Kidney epithelial cell (primary cell): Measurements from ENCODE around the gene PGS1. TPM values are rescaled to one million over a fixed set of nuclear protein-coding genes. Genes with fewer than 3 reads are reported as not detected.

ENCODE experiments used
- DNase-seq: peaks from one replicate; pipeline ENCODE4 v3.0.0-alpha.2; 2010; ENCODE audit warnings: low read depth
- H3K27me3 ChIP-seq: 2 replicates; pipeline ENCODE4 v1.6.0; 2011; ENCODE audit warnings: low read length; ENCODE audit not compliant: control insufficient read depth, insufficient read depth
- H3K36me3 ChIP-seq: 2 replicates; pipeline ENCODE4 v1.5.1; 2011; ENCODE audit warnings: low read length; ENCODE audit not compliant: control insufficient read depth, insufficient read depth
- H3K4me3 ChIP-seq: 2 replicates; pipeline ENCODE4 v1.5.1; 2011; ENCODE audit warnings: low read depth, mild to moderate bottlenecking, control low read depth, low read length
- CTCF ChIP-seq: IDR thresholded peaks from 2 replicates; pipeline ENCODE4 v1.5.1; 2011; ENCODE audit warnings: mild to moderate bottlenecking, moderate library complexity, low read length, control low read depth, inconsistent platforms; ENCODE audit not compliant: insufficient read depth, poor library complexity, severe bottlenecking
- total RNA-seq: library from RNA; depleted of rRNA; stranded (reverse); fragments of >200 nt; gene quantifications from 2 replicates; pipeline ENCODE4 v1.2.3, GENCODE V29; 2015

The PGS1 gene
- total RNA-seq, 1 donor from 2014 or later, result 34.5 TPM

DNA sequence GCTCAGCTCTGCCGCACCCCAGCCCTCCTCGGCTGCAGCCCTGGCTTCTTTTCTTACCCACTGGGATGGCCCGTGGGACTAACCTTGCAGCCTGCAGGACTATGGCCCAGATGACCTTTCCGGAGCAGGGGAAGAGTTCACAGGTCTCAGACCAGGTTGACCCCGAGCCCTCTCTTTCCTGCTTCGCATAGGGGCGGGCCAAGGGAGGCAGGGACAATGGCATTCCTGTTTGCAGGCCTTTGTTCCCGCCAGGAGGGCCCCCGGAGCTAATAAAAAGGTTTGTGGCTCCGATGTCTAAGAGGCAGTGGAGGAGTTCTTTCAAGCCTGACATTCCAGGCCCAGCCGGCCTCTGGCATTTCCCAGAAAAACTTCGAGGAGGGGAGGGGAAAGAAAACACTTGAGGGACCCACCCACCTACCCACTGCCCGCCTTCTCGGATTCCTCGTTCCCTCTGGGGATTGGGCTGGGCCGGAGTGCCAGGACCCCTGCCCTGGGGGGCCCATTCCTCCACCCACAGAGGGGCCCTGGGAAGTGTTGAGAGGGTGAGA lies 12.8 kb upstream of the PGS1 start:
- no peaks in the 10 kb centered on the region for H3K27me3 ChIP-seq
- no peak for DNase-seq
- no peaks in the 10 kb centered on the region for H3K36me3 ChIP-seq
- TF ChIP-seq CTCF, result no peak
- no peak overlapping the region for H3K4me3 ChIP-seq

DNA sequence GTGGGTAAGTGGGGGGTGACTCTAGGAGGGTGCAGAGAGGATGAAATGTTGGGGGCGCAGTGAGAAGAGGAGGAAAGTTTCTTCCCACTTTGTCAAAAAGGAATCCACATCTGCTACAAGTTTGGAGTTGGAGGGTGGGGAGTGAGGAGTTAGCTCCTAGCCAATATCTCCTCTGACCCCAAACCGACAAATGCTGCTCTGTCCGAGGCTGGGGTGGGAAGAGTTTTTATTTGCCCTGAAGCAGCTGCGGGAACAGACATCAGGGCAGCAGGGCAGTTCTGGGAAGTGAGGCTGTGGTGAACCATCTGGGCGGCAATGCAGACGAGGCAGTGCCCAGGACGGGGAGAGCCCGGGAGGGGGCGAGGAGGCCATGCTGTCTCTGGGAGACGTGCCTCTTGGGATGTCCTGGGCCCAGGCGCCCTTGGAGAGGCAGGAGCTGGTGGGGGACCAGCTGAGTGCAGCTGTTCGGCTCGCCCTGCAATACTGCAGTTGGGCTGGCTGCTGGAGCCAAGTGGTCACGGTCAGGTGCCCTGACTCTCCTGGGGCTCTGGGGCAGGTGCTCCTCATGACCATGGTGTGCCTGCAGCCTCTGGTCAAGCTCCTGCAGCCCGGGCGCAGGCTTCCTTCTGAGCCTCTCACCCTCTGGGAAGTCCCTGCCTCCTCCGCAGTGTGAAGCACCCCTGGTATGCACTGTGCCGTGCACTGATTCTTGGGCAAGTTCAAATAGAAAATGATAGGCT lies 12.2 kb upstream of the PGS1 start:
- DNase-seq, result no peak
- TF ChIP-seq CTCF, result no peak

DNA sequence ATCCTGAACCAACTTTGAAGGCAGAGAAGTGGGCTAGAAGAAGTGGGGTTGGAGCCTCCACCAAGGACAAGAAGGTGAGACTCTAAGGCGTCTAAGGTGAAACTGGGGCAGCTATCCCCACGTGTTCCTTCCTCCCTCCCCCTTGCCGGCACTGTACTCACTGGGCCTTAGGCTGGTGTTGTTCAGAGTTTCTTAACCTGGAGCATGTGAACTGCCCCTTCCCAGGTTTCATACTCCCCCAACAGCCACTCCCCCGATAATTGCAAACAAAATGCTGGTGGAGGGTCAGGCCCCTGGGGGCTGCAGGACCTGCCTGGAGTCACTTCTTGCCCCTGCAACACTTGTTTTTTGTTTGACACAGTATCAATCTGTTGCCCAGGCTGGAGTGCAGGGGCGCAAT lies 11.3 kb upstream of the PGS1 start:
- TF ChIP-seq CTCF, result no peak
- Histone ChIP-seq H3K27me3 (no peaks in the 10 kb centered on the region), H3K4me3 (no peak overlapping the region), H3K36me3 (no peaks in the 10 kb centered on the region)
- no peak for DNase-seq

More for the DNA sequence above, 12.2 kb upstream of the PGS1 start:
- Histone ChIP-seq H3K4me3 (no peak overlapping the region), H3K36me3 (no peaks in the 10 kb centered on the region), H3K27me3 (no peaks in the 10 kb centered on the region)

GRCh38 chr17:78368348-78368747 lies 10.1 kb upstream of the PGS1 start:
- H3K27me3 ChIP-seq, result no peaks in the 10 kb centered on the region
- H3K36me3 ChIP-seq, result no peaks in the 10 kb centered on the region
- TF ChIP-seq CTCF, result no peak
- H3K4me3 ChIP-seq, result no peak overlapping the region
- no peak for DNase-seq

DNA sequence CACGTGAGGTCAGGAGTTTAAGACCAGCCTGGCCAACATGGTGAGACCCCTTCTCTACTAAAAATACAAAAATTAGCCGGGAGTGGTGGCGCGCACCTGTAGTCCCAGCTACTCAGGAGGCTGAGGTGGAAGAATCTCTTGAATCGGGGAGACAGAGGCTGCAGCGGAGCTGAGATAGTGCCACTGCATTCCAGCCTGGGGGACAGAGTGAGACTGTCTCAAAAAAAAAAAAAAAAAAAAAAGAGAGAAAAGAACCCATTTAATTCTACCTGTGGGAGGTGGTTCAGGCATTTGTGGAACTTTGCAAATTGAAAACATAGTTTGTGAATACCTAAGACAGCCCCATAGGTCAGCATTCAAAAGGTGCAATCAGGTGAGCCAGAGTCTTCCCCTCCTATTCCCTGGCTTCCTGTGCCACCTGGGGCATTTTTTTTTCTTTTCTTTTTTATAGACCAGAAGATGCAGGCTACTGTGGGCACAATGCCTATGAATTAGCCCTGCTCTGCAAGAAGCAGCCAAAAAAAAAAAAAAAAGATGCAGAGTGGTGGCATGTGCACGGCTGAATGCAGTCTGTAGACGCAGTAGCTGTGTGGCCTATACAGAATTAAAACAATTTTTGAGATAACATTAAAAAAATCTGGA lies 9.5 kb upstream of the PGS1 start:
- no peak for TF ChIP-seq CTCF
- no peak for DNase-seq
- Histone ChIP-seq H3K36me3 (no peaks in the 10 kb centered on the region), H3K4me3 (no peak overlapping the region), H3K27me3 (no peaks in the 10 kb centered on the region)
